HepG2 (cell line): ENCODE data around the gene CPNE2.

Source experiments
- EHMT2 ChIP-seq: fragments of 200-600 bp; sonication (generic); IDR thresholded peaks from 2 replicates; pipeline ENCODE4 v1.7.0; 2017; ENCODE audit warnings: antibody characterized with exemption, low read depth, low read length, borderline replicate concordance
- MAZ ChIP-seq, 2 experiments: sonication (generic) in 1 of 2; formaldehyde crosslinking in 1 of 2; IDR thresholded peaks; 2 replicates each; pipeline versions ENCODE4 v1.5.0 to v1.6.1; 2012 to 2020; ENCODE audit warnings: low read depth in 2 of 2, mild to moderate bottlenecking in 2 of 2, borderline replicate concordance in 1 of 2, improper control_type of control experiment in 1 of 2, low read length in 1 of 2, missing genetic modification reagents in 1 of 2, moderate library complexity in 1 of 2
- MXD4 ChIP-seq: IDR thresholded peaks from 2 replicates; pipeline ENCODE4 v1.6.1; 2016; ENCODE audit warnings: mild to moderate bottlenecking, missing biosample characterization, missing genetic modification reagents
- PHF5A ChIP-seq: IDR thresholded peaks from one replicate; pipeline ENCODE4 v1.6.1; 2018; ENCODE audit warnings: low read depth, missing genetic modification reagents; ENCODE audit not compliant: unreplicated experiment
- RNF2 ChIP-seq: fragments of 450-650 bp; conservative IDR thresholded peaks from 2 replicates; pipeline ENCODE4 v1.6.1; 2016; ENCODE audit warnings: low read depth
- ZNF597 ChIP-seq: sonication (generic); formaldehyde crosslinking; IDR thresholded peaks from 2 replicates; pipeline ENCODE4 v1.5.0; 2020; ENCODE audit warnings: missing genetic modification reagents
- TF ChIP-seq, protein P1 (sequence below): sonication (generic); formaldehyde crosslinking; IDR thresholded peaks from 2 replicates; pipeline ENCODE4 v1.5.0; 2020; ENCODE audit warnings: mild to moderate bottlenecking, missing genetic modification reagents, moderate library complexity

- TF ChIP-seq EHMT2: no peak
- no peak for TF ChIP-seq RNF2
- no peak for TF ChIP-seq ZNF597 (CRISPR knock-in tag)
- TF ChIP-seq MXD4 (CRISPR knock-in tag): no peak
- no peak for TF ChIP-seq MAZ (IDR thresholded peaks at IDR 0.05; ENCODE audit: borderline replicate concordance, low read depth, low read length)
- no peak for TF ChIP-seq MAZ (CRISPR knock-in tag; IDR thresholded peaks at IDR 0.05; ENCODE audit: low read depth)
- no peak for TF ChIP-seq PHF5A
- TF ChIP-seq, protein P1, sequence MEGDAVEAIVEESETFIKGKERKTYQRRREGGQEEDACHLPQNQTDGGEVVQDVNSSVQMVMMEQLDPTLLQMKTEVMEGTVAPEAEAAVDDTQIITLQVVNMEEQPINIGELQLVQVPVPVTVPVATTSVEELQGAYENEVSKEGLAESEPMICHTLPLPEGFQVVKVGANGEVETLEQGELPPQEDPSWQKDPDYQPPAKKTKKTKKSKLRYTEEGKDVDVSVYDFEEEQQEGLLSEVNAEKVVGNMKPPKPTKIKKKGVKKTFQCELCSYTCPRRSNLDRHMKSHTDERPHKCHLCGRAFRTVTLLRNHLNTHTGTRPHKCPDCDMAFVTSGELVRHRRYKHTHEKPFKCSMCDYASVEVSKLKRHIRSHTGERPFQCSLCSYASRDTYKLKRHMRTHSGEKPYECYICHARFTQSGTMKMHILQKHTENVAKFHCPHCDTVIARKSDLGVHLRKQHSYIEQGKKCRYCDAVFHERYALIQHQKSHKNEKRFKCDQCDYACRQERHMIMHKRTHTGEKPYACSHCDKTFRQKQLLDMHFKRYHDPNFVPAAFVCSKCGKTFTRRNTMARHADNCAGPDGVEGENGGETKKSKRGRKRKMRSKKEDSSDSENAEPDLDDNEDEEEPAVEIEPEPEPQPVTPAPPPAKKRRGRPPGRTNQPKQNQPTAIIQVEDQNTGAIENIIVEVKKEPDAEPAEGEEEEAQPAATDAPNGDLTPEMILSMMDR (CRISPR knock-in tag): no peak
Measured at GRCh38 chr16:57049678-57050077, 42.7 kb upstream of the CPNE2 start.
